Esophagus muscularis mucosa (tissue), 4 donors: ENCODE results near the gene WDR87.

ENCODE experiments used
- EP300 ChIP-seq: sonication (generic); formaldehyde crosslinking; IDR thresholded peaks from one replicate; pipeline ENCODE4 v1.6.1; 2017; ENCODE audit warnings: antibody characterized with exemption
- POLR2A ChIP-seq: fragments of 450-650 bp; IDR thresholded peaks from one replicate; pipeline ENCODE4 v1.6.1; 2017; ENCODE audit warnings: antibody characterized with exemption, moderate library complexity, mild to moderate bottlenecking, low read depth
- POLR2AphosphoS5 ChIP-seq, 2 donors: sonication (generic); formaldehyde crosslinking; IDR thresholded peaks; one replicate each; pipeline ENCODE4 v1.6.1; 2017; ENCODE audit warnings: antibody characterized with exemption in 2 of 2
- TF ChIP-seq, protein P1 (sequence below), 3 experiments: fragments of 200-600 bp in 2 of 3; fragments of 450-650 bp in 1 of 3; sonication (generic) in 2 of 3; IDR thresholded peaks; one replicate each; pipeline ENCODE4 v1.5.1; 2017 to 2019; ENCODE audit warnings: antibody characterized with exemption in 3 of 3, mild to moderate bottlenecking in 2 of 3, moderate library complexity in 1 of 3

- TF ChIP-seq, protein P1, sequence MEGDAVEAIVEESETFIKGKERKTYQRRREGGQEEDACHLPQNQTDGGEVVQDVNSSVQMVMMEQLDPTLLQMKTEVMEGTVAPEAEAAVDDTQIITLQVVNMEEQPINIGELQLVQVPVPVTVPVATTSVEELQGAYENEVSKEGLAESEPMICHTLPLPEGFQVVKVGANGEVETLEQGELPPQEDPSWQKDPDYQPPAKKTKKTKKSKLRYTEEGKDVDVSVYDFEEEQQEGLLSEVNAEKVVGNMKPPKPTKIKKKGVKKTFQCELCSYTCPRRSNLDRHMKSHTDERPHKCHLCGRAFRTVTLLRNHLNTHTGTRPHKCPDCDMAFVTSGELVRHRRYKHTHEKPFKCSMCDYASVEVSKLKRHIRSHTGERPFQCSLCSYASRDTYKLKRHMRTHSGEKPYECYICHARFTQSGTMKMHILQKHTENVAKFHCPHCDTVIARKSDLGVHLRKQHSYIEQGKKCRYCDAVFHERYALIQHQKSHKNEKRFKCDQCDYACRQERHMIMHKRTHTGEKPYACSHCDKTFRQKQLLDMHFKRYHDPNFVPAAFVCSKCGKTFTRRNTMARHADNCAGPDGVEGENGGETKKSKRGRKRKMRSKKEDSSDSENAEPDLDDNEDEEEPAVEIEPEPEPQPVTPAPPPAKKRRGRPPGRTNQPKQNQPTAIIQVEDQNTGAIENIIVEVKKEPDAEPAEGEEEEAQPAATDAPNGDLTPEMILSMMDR (IDR thresholded peaks at IDR 0.05): no peak
- TF ChIP-seq POLR2AphosphoS5 (IDR thresholded peaks at IDR 0.05) (no peak), EP300 (no peak), POLR2A (no peak)
Measured at GRCh38 chr19:37953171-37953917, 47.0 kb upstream of the WDR87 start.
